Ammon's horn (tissue), 1 donor: ENCODE data around the gene MTHFSD.
A peak's percentile ranks its signal among the peaks of the same experiment; 100 is the strongest.

Experiments
- DNase-seq: peaks from one replicate; pipeline ENCODE4 v3.0.0-alpha.2; 2016; ENCODE audit warnings: low spot score

Gene MTHFSD

DNA sequence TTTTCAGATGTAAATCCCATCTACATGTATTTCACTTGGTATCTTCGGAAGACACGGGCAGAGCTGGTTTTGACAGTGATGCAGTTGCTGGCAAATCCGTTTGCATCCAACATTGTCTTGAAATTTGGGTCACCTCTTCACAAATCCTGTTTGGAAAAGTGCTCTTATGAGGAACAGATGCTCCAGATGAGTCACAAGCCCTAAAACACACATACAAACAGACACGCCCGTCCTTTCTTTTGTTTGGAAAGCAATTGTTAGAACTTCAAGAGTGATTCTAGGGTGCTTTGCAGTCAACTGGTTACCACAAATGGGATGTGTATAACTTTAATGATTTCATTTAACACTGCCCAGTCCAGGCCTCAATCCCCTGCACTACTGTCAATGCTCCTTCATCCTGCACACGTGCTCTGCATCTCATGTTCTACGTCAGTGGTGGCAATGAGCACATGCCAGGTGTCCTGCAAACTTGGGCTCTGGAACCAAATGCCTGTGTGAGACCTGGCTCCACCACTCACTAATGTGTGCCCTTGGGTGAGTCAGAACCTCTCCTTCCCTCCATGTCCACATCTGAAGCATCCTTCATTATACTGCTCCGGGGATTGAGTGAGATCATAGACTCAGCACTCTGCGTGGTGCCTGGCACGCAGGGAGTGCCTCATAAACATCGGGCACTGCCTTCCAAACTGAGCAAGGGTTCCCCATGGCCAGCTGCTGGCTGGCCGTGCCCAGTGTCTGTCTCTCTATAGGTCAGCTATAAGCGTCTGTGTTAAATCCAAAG is 64.0 kb downstream of the MTHFSD start:
- peak; percentile 25 for DNase-seq

DNA sequence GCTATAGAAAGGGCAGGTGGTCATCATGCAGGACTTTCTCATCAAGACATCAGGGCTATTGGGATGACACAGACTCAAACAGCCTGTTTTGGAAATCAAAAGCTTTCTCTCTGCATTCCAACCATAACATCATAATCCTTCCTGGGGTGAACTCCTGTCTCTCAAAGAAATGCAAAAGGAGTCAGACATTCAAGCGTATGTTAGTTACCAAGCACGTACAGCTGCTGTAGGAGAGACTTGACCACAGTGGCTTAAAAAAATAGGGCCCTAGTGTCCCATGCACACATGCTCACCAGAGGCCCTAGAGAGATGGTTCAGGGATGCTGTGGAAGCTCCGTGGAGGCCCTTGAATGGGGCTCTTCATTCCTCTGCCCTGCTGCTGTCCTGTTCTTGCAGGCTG is 69.3 kb downstream of the MTHFSD start:
- no peak for DNase-seq

GRCh38 chr16:86484240-86484639 is 70.8 kb downstream of the MTHFSD start:
- DNase-seq, result no peak

DNA sequence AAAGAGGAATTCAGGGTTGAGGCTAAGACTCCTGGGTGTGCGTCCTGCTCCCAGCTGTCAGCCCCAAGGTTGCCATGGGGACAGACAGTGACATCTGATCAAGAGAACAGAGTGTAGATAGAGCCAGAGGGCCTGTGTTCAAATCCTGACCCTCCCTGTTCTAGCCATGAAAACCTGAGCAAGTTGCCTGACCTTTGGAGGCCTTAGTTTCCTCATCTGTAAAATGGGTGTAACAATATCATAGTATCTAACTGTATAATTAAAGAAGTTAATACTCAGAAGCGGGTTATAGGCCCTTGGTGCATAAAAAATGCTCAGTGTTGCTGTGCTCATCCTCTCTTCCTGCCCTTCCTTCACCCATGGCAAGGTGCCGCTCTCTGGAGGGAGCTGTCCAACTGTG is 73.4 kb downstream of the MTHFSD start:
- no peak for DNase-seq

GRCh38 chr16:86480444-86480843 is 74.6 kb downstream of the MTHFSD start:
- peak; percentile 68 for DNase-seq
